ENCODE data around the gene PLCH1.

DNA sequence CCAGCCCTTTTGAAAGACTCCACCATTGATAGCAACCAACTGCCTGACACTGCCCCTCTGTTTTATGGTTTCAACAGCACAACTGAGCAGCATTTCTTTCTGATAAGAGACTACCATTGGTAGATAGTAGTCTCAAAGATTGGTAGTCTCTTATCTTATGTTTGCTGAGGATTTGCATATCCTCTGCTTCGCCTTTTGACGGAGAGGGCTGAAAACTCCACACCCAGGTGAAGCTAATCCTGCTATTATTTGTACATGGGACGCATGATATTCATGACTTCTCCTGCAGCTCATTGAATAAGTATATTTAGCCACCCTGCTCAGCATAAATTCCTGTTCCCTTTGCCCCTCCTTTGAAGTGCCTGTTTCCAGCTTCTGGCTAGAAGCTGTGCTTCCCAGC is 332.0 kb downstream of the PLCH1 start:
- TF ChIP-seq, protein P1, sequence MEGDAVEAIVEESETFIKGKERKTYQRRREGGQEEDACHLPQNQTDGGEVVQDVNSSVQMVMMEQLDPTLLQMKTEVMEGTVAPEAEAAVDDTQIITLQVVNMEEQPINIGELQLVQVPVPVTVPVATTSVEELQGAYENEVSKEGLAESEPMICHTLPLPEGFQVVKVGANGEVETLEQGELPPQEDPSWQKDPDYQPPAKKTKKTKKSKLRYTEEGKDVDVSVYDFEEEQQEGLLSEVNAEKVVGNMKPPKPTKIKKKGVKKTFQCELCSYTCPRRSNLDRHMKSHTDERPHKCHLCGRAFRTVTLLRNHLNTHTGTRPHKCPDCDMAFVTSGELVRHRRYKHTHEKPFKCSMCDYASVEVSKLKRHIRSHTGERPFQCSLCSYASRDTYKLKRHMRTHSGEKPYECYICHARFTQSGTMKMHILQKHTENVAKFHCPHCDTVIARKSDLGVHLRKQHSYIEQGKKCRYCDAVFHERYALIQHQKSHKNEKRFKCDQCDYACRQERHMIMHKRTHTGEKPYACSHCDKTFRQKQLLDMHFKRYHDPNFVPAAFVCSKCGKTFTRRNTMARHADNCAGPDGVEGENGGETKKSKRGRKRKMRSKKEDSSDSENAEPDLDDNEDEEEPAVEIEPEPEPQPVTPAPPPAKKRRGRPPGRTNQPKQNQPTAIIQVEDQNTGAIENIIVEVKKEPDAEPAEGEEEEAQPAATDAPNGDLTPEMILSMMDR (conservative IDR thresholded peaks at IDR 0.05; ENCODE audit: low read depth, low read length), result no peak
- TF ChIP-seq EZH2 (IDR thresholded peaks at IDR 0.05; ENCODE audit: borderline replicate concordance, low read depth, low read length, poor library complexity, severe bottlenecking), result no peak

Measured in A673 (cell line).